SK-N-DZ (cell line): ENCODE data around the gene PEX11A.

Experiments used
- small RNA-seq, 2 experiments: library from RNA; depleted of rRNA; stranded (forward); fragments of <200 nt; gene quantifications; one replicate each; pipeline ENCODE3, GENCODE V24; 2014

PEX11A gene

Small RNAs within 50 kb of the gene (small RNA-seq; reads per million reads assigned to genes)
- 0 to 0.09 reads per million in 2 experiments for gene RNU6-132P
